Measurements from ENCODE around the gene CNTNAP2.
"Not testable (repeated sequence)": the region's sequence is repeated elsewhere in the genome, so short reads cannot be mapped to it uniquely, and the experiment has no call there.

CNTNAP2 gene

GRCh38 chr7:148456351-148456750 lies 2339.8 kb downstream of the CNTNAP2 start:
- DNase-seq (ENCODE audit: low spot score): no peak

GRCh38 chr7:148457310-148457921 lies 2340.8 kb downstream of the CNTNAP2 start:
- DNase-seq (ENCODE audit: low spot score): no peak

GRCh38 chr7:148458263-148458662 lies 2341.7 kb downstream of the CNTNAP2 start:
- no peak for DNase-seq (ENCODE audit: low spot score)

- no peak for DNase-seq (ENCODE audit: low spot score)
These were observed 2345.0 kb downstream of the CNTNAP2 start for GRCh38 chr7:148461392-148462179.

- not testable (repeated sequence) for DNase-seq (ENCODE audit: low spot score)
These were observed 2346.2 kb downstream of the CNTNAP2 start for GRCh38 chr7:148462774-148463173.

GRCh38 chr7:148463210-148463609 lies 2346.6 kb downstream of the CNTNAP2 start:
- DNase-seq (ENCODE audit: low spot score): no peak

- DNase-seq (ENCODE audit: low spot score): no peak
These were observed 2348.3 kb downstream of the CNTNAP2 start for GRCh38 chr7:148464947-148465346.

GRCh38 chr7:148465441-148465840 lies 2348.8 kb downstream of the CNTNAP2 start:
- not testable (repeated sequence) for DNase-seq (ENCODE audit: low spot score)

- no peak for DNase-seq (ENCODE audit: low spot score)
These were observed 2349.5 kb downstream of the CNTNAP2 start for GRCh38 chr7:148466120-148466519.

- no peak for DNase-seq (ENCODE audit: low spot score)
These were observed 2352.1 kb downstream of the CNTNAP2 start for GRCh38 chr7:148468700-148469098.

Measured in hepatic stellate cell (primary cell).